ENCODE measurements around the gene CPNE8. TPM values are rescaled to one million over a fixed set of nuclear protein-coding genes. Genes with fewer than 3 reads are reported as not detected.

Gene CPNE8
- total and polyA plus RNA-seq, 8 donors: 2.3 to 36.5 (median 7.3) TPM

DNA sequence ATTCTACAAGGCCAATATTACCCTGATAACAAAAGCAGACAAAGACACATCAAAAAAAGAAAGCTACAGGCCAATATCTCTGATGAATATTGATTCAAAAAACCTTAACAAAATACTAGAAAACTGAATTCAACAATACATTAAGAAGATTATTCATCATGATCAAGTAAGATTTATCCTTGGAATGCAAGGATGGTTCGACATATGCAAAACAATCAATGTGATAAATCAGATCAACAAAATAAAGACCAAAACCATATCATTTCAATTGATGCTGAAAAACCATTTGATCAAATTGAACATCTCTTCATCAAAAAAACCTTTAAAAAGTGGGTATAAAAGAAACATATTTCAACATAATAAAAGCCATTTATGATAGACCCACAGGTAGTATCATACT lies 117.3 kb downstream of the CPNE8 start:
- Histone ChIP-seq H3K9me3 (peaks cover 0 to 45% (median 9%) of the 10 kb centered on the region in 4 donors), H3K4me1 (no peaks in the 10 kb centered on the region), H3K27me3 (no peaks in the 10 kb centered on the region), H3K4me3 (no peak overlapping the region), H3K27ac (no peak overlapping the region), H3K36me3 (no peaks in the 10 kb centered on the region)
- intact Hi-C loops (cut with DNase I; ENCODE audit: low total_unique reads): no loop called here
- no peak for TF ChIP-seq EP300 (IDR thresholded peaks at IDR 0.05)
- TF ChIP-seq, protein P1, sequence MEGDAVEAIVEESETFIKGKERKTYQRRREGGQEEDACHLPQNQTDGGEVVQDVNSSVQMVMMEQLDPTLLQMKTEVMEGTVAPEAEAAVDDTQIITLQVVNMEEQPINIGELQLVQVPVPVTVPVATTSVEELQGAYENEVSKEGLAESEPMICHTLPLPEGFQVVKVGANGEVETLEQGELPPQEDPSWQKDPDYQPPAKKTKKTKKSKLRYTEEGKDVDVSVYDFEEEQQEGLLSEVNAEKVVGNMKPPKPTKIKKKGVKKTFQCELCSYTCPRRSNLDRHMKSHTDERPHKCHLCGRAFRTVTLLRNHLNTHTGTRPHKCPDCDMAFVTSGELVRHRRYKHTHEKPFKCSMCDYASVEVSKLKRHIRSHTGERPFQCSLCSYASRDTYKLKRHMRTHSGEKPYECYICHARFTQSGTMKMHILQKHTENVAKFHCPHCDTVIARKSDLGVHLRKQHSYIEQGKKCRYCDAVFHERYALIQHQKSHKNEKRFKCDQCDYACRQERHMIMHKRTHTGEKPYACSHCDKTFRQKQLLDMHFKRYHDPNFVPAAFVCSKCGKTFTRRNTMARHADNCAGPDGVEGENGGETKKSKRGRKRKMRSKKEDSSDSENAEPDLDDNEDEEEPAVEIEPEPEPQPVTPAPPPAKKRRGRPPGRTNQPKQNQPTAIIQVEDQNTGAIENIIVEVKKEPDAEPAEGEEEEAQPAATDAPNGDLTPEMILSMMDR (IDR thresholded peaks at IDR 0.05): no peak
- no peak for TF ChIP-seq POLR2AphosphoS5 (IDR thresholded peaks at IDR 0.05)
- TF ChIP-seq POLR2A (IDR thresholded peaks at IDR 0.05): no peak
- no peak for DNase-seq
- 63 to 90% (median 77%) methylated on average over 1 of the region's 1 CpG for WGBS, 5 donors

DNA sequence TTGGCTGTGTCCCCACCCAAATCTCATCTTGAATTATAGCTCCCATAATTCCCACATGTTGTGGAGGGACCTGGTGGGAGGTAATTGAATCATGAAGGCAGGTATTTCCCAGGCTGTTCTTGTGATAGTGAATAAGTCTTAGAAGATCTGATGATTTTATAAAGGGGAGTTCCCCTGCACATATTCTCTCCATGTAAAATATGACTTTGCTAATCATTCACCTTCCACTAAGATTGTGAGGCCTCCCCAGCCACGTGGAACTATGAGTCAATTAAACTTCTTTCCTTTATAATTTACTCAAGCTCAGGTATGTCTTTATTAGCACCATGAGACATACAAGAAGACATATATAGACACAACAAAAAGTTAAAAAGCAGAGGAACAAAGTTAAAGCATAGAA lies 120.0 kb downstream of the CPNE8 start:
- no peaks in the 10 kb centered on the region for H3K36me3 ChIP-seq
- H3K4me3 ChIP-seq: no peak overlapping the region
- no peak for DNase-seq
- H3K27me3 ChIP-seq: no peaks in the 10 kb centered on the region
- no peak overlapping the region for H3K27ac ChIP-seq
- H3K9me3 ChIP-seq: peaks cover 0 to 43% (median 9%) of the 10 kb centered on the region in 4 donors
- 35 to 64% (median 50%) methylated on average over 1 of the region's 1 CpG for WGBS, 5 donors
- TF ChIP-seq, protein P1 (IDR thresholded peaks at IDR 0.05): no peak
- TF ChIP-seq POLR2A (IDR thresholded peaks at IDR 0.05) (no peak), POLR2AphosphoS5 (IDR thresholded peaks at IDR 0.05) (no peak), EP300 (IDR thresholded peaks at IDR 0.05) (no peak)
- intact Hi-C loops (cut with DNase I; ENCODE audit: low total_unique reads): no loop called here
- no peaks in the 10 kb centered on the region for H3K4me1 ChIP-seq

DNA sequence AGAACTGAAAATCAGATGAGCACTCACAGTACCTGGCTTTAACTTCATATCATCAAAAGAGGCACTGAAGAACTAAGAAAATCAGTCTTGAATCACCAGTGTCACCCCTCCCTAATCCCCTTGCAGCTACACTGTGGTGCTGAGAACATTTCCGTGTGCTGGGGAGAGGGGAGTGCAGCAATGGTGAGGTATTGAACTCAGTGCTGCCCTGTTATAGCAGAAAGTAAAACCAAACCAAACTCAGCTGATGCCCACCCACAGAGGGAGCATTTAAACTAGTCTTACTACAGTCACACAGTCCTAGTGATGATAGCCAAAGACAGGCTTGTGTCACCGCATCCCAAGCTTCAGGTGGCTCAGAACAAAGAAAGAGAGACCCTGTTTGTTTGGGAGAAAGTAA lies 122.1 kb downstream of the CPNE8 start:
- no peak for DNase-seq
- Histone ChIP-seq H3K9me3 (peaks cover 0 to 29% (median 8%) of the 10 kb centered on the region in 4 donors), H3K36me3 (no peaks in the 10 kb centered on the region), H3K4me3 (no peak overlapping the region), H3K27me3 (no peaks in the 10 kb centered on the region), H3K27ac (no peak overlapping the region), H3K4me1 (no peaks in the 10 kb centered on the region)
- intact Hi-C loops (cut with DNase I; ENCODE audit: low total_unique reads): no loop called here
- WGBS, 5 donors: 38 to 78% (median 72%) methylated on average over 2 of the region's 2 CpGs
- TF ChIP-seq, protein P1 (IDR thresholded peaks at IDR 0.05): no peak
- TF ChIP-seq POLR2AphosphoS5 (IDR thresholded peaks at IDR 0.05) (no peak), POLR2A (IDR thresholded peaks at IDR 0.05) (no peak), EP300 (IDR thresholded peaks at IDR 0.05) (no peak)

DNA sequence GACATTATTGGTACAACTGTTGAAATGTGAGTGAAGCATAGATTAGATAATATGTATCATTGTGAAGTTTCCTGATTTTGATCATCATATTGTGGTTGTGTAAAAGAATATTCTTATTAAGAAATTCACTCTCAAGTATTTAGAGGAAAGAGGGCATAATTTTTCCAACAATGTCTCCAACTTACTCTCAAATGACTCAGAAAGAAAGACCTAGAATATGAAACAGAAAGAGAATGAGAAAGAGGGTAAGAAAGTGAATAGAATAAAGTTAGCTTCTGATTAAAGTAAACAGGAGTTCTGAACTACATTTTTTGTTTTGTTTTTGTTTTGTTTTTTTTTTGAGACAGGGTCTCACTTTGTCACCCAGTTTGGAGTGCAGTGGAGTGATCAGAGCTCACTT lies 123.0 kb downstream of the CPNE8 start:
- H3K27me3 ChIP-seq: no peaks in the 10 kb centered on the region
- peaks cover 0 to 19% (median 4%) of the 10 kb centered on the region in 4 donors for H3K9me3 ChIP-seq
- H3K4me3 ChIP-seq: no peak overlapping the region
- no peak for DNase-seq
- H3K27ac ChIP-seq: no peak overlapping the region
- H3K36me3 ChIP-seq: no peaks in the 10 kb centered on the region
- intact Hi-C loops (cut with DNase I; ENCODE audit: low total_unique reads): no loop called here
- TF ChIP-seq, protein P1 (IDR thresholded peaks at IDR 0.05): no peak
- no peak for TF ChIP-seq EP300 (IDR thresholded peaks at IDR 0.05)
- TF ChIP-seq POLR2AphosphoS5 (IDR thresholded peaks at IDR 0.05): no peak
- TF ChIP-seq POLR2A (IDR thresholded peaks at IDR 0.05): no peak
- H3K4me1 ChIP-seq: no peaks in the 10 kb centered on the region

Data from stomach (tissue), 9 donors.